Gastroesophageal sphincter (tissue), 3 donors: Measurements from ENCODE around the gene LILRA6.
"Not testable (repeated sequence)": the region's sequence is repeated elsewhere in the genome, so short reads cannot be mapped to it uniquely, and the experiment has no call there.

Experiments used
- CTCF ChIP-seq, 4 experiments: fragments of 200-600 bp in 2 of 4; fragments of 450-650 bp in 2 of 4; sonication (generic) in 1 of 4; IDR thresholded peaks; one replicate each; pipeline ENCODE4 v1.5.1; 2017 to 2019; ENCODE audit warnings: antibody characterized with exemption in 4 of 4, mild to moderate bottlenecking in 2 of 4, moderate library complexity in 2 of 4
- POLR2A ChIP-seq, 2 donors: fragments of 450-650 bp; IDR thresholded peaks; one replicate each; pipeline ENCODE4 v1.6.1; 2017; ENCODE audit warnings: antibody characterized with exemption in 2 of 2, mild to moderate bottlenecking in 2 of 2, moderate library complexity in 1 of 2

DNA sequence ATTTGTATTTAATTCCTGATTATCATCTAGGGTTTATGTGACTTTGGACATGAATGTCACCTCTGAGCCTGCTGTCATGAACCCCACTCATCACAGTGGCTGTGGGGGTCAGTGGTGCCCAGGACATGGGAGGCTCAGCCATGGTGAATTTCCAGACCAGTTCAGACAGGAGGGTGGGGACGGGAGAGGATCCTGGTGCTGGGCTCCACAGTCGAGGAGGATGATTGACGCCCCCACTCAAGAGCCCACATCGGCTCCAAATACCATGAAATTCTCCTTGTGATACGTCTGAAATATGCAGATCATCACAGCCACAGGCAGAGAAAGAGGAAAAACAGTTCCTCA, 18.7 kb downstream of the LILRA6 start:
- TF ChIP-seq POLR2A, CTCF (IDR thresholded peaks at IDR 0.05): not testable (repeated sequence)
